HG02943 (cell line): ENCODE measurements around the gene HNRNPC.
A peak's percentile ranks its signal among the peaks of the same experiment; 100 is the strongest.
"Not testable (repeated sequence)": the region's sequence is repeated elsewhere in the genome, so short reads cannot be mapped to it uniquely, and the experiment has no call there.

Experiments used
- ATAC-seq: cut with Tn5 transposase; IDR thresholded peaks from one replicate; pipeline ENCODE4 v1.9.1; 2021; ENCODE audit warnings: mild to moderate bottlenecking, low read depth, moderate library complexity; ENCODE audit not compliant: unreplicated experiment

HNRNPC gene

DNA sequence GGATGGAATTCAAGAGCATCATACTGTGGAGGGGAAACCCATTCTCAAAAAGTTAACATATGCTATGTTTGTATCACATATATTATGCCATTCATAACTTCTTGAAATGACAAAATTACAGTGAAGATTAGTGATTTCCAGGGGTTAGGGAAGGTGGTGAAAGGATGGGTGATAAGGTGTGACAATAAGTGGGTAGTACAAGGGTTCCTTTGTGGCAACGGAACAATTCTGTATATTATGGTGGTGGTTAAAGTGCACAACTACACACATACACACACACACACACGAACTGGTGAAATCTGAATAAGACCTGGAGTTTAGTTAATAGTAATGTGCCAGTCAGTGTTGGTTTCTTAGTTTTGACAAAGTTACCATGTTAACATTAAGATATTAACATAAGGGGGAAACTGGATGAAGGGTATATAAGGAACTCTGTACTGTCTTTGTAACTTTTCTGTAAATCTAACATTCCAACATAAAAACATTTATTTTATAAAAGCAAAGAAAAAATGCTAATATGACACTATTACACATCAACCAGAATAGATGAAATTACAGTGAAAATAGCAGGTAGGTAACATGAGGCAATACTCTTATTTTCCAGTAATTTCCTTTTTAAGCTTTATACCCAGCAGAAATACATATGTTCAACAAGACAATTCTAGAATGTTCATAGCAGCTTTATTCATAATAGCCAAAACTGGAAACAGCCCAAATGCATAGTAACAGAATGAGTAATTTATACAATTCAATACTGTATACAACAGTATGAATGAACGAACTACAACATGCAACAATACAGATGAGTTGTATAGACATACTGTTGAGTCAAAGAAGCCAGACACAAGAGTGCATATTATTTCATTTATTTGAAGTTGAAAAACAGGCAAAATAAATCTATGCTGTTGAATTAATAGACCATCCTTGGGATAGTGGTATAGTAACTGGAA, 69.4 kb downstream of the HNRNPC start:
- no peak for ATAC-seq

DNA sequence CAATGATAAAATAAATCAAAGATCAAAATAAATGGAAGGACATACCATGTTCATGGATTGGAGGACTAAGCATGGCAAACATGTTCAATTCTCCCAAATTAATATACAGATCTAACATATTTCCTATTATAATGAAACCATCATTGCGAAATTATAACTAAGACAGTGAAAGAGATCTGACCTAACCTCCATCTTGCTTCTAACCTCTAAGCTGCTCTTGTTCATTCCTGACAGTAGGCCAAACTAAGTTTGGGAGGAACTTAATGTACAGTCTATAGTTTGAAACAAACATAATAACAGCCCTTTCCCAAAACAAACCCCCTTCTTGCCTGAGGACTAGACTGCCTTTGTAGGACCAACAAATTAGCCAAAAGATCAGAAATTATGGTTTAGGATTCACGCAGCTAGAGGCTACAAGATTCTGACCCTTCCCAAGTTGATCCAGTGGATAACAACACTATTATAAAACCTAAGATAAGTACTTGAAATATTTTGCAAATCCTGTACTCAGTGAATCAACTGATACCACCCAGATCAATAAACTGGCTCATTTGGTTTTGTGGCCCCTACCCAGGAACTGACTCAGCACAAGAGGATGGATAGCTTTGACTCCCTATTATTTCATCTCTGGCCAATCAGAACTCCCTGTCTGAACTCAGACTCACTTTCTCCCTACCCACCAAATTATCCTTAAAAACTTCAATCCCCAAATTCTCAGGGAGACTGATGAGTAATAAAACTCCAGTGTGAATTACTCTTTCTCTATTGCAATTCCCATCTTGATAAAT, 71.6 kb downstream of the HNRNPC start:
- no peak for ATAC-seq

DNA sequence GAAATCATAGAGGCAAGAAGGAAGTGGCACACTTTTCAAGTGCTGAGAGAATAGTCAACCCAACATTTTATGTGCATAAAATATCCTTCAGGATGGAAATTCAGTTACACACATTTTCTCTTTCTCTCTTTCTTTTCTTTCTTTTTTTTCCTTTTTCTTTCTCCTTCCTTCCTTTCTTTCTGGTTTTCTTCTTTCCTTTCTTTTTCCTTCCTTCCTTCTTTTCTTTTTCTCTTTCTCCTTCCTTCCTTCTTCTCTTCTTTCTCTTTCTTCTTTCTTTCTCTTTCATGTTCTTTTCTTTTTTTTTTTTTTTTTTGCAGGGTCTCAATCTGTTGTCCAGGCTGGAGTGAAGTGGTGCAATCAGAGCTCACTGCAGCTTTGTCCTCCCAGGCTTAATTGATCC, 74.6 kb downstream of the HNRNPC start:
- no peak for ATAC-seq

DNA sequence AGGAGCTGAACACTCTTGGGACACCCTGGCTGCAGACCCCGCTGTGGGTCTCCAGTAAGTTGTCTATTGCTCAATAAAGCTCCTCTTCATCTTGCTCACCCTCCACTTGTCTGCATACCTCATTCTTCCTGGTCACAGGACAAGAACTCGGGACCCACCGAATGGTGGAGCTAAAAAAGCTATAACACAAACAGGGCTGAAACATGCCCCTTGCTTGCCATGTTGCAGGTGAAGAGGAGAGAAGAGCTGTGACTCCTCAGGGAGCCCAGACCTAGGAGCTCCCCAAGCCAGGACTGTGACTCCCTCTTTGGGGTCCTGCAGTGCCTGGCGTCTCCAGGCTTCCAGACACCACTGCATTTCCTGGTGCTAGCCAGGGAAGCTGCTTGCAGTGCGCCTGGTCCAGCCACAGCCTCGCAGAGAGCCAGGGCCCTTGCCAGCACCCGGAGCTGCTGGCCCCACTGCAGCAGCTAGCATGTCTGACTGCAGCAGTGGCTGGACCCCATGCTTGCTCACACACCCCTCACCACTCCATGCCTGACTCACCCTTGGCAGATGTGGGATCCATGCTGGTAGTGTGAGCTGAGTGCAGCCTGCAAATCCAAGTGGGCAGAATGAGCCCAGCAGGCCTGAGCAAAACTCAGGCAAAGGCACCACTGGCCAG, 76.2 kb downstream of the HNRNPC start:
- ATAC-seq: no peak

DNA sequence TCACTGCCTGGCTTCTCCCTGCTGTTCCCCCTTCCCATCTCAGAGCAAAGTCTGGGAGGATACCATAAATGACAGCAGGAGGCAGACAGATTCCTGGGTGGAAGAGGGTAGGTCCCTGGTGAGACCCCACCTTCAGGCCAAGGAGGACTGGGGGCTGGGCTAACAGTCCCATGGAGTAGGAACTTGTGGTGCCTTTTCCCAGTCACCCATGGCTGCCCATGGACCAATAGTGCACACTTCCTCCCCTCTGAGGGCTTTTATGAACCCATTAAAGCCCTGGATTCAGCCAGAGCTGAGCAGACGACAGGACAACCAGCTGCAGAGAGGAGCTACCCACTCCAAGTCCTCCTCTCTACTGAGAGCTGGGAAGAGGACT, 76.8 kb downstream of the HNRNPC start:
- ATAC-seq: no peak

DNA sequence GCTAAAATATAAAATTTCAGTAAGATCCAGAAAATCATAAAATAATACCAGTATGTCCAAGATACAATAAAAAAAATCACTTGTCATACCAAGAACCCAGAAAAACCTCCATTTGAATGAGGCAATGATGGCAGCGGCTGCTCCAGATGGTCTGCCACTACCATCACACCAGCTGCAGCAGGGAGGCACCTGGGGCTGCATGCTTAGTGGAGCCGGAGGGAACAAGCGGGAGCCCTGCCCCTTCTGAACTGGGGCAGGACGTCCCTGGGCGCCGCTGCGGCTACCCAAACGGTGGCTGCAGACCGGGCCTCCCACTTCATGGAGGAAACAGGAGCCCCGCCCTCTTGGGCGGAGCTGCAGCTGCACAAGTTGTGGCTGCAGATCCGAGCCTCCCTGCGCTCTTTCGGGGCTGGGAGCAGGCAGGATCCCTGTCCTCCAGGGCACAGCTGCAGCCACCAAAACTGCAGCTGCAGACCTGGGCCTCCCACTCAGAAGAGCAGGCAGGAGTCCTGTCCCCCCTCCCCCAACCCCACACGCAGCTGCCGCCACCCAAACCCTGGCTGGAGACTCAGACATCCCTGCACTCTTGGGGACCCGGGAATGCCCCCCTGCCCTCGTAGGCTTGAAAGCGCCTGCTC, 77.3 kb downstream of the HNRNPC start:
- peak; percentile 84 for ATAC-seq

DNA sequence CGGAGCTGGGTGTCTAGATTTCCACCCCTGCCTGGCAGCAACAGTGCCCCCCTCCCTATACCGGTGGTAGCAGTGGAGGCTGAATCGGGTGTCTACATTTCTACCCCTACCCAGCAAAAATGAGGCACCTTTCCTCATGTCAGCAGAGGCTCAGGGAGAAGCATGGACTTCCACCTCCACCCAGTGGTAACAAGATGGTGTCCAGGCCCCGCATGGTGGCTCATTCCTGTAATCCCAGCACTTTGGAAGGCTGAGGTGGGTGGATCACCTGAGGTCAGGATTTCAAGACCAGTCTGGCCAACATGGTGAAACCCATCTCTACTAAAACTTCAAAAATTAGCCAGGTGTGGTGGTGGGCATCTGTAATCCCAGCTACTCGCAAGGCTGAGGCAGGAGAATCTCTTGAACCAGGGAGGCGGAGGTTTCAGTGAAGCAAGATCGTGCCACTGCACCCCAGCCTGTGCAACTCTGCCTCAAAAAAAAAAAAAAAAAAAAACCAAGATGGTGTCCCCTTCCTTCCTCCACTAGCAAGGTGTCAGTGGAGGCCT, 77.9 kb downstream of the HNRNPC start:
- ATAC-seq: no peak

DNA sequence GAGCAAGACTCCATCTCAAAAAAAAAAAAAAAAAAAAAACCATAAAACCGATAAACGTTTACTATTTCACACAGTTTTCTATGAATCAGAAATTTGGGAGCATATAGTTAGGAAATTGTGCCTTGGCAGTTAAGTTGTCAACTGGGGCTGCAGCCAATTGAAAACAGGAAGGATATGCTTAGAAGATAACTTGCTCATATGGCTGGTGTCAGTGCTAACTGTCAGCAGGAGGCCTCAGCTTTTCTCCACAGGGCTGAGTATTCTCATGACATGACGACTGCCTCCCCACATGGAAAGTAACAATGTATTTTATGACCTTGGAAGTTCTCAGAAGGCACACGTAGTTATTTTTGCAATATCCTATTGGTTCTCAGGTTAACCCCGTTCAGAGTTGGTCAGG, 83.8 kb downstream of the HNRNPC start:
- ATAC-seq: no peak

DNA sequence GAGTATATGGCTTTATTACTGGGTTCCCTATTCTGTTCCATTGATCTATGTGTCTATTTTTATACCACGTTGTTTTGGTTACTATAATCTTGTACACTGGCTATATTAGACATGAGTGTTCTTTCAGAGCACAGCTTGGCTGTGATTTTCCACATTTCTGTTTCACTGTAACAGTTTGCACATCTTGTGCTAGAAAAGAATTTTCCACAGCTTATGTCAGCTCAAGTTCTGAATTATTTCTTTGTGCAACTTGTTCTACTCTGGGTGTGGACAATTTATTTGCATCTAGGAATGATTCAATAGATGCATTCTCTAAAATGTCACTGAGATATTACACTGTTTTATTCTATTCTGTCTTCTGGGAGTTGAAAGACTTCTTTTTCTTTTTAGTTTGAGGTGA, 85.0 kb downstream of the HNRNPC start:
- ATAC-seq: no peak

DNA sequence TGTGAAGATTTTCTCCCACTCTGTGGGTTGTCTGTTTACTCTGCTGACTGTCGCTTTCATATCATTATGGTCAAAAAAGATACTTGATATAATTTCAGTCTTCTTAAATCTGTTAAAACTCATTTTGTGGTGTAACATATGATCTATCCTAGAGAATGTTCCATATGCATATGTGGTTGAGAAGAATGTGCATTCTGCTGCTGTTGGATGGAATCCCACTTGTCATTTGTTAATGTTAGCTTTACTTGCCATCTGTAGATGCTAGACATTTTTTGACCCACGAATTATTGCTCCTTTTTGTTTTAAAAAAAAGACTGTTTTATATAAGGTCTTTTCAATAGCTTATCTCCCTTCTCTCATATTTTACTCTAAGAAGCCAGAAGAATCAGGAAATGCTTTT, 87.1 kb downstream of the HNRNPC start:
- ATAC-seq: no peak

DNA sequence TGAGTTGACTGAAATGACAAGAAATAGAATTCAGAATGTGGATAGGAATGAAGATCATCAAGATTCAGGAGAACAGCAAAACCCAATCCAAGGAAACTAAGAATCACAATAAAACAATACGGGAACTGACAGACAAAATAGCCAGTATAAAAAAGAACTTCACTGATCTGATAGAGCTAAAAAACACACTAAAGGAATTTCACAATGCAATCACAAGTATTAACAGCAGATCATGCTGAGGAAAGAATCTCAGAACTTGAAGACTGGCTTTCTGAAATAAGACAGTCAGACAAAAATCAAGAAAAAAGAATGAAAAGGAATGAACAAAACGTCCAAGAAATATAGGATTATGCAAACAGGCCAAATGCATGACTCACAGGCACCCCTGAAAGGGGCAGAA, 98.1 kb downstream of the HNRNPC start:
- no peak for ATAC-seq

DNA sequence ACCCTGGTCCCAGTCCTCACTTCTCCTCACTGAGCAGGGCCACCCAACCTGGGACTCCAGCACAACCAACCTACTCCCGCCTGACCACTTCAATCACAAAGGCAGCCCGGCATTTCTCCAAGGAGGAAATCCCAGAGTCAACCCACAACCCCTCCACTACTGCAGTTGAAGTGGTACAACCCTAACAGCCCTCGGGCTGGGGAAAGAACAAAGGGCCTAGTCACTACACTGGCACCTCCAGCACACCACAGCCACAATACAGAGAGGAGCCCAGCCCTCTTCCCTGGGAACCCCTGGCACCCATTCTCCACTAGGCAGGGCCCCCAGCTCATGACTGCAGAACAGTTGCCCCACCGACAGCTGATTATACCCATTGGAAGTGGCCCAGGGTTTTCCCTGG, 99.7 kb downstream of the HNRNPC start:
- ATAC-seq: no peak

DNA sequence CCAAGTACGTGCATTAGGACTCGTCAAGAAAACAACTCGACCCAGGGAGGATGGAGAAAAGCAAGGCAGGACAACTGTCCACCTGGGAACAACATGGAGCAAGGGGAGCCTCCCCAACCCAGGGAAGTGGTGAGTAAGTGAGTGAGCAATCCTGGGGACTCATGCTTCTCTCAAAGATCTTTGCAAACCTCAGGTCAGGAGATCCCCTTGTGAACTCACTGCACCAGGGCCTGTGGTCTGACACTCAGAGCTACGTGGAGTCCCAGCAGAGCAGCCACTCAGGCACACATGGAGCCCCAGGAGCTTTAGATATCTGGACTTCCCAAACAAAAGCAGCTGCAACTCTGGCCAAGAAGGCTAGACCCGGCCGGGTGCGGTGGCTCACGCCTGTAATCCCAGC, 101.2 kb downstream of the HNRNPC start:
- ATAC-seq: no peak

DNA sequence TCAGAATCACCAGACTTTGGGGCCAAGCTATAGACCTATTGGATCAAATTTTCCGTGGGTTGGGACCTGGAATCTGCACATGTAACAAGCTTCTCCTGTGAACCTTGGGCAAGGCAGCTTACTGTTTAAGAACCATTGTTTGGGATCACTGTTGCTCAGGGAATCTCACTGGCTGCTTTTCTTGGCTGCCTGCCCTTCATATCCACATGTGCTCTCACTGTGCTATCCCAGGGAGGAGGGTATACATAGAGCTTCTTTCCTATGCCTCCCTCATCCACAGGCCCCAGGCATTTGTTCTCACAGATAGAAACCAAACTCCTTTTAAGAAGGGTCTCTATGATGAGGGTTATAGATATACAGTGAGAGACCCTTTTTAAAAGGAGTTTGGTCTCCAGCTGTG, 103.6 kb downstream of the HNRNPC start:
- ATAC-seq: not testable (repeated sequence)

DNA sequence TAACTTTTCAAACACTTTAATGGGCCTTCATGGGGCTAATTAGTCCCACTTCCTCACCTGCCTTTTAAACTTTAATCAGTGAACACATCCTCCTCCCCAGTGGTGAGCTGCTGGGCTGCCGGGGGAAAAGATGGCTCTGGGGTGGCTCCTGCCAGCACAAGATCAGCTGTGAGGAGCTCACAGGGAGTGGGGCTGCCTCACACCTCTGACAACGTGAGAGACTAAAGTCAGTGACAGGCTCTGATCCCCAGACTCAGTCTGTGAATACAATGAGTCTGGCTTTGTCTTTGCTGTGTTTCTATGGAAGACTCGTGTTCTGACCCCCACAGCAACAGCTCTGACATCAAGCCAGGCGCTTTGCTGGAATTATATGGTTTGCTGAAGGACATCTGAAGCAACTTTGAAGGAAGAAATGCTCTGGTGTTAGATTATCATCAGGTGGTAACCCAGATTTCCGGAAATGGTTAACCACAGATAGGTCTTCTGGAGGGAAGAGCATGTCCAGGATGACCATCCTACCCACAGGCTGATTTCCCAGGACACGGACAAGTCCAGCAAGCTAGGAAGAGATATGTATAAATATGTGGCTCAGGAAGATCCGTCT, 104.1 kb downstream of the HNRNPC start:
- not testable (repeated sequence) for ATAC-seq

DNA sequence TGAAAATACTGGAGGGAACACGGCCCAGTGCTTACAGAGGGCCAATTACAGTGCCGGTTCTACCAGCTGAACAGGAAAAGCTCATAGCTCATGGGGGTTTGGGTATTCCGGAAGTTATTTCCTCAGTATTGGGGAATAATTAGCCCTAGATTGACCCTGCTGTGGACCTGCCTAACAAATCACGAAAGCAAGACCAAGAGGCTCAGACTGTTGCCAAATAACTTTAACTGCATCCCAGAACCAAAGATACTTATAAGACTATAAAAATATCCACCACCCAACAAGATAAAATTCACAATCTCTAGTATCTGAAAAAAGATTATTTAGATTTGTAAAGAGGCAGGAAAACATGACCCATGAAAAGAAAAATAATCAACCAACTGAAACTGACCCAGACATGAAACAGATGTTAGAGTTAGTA, 105.4 kb downstream of the HNRNPC start:
- ATAC-seq: no peak

DNA sequence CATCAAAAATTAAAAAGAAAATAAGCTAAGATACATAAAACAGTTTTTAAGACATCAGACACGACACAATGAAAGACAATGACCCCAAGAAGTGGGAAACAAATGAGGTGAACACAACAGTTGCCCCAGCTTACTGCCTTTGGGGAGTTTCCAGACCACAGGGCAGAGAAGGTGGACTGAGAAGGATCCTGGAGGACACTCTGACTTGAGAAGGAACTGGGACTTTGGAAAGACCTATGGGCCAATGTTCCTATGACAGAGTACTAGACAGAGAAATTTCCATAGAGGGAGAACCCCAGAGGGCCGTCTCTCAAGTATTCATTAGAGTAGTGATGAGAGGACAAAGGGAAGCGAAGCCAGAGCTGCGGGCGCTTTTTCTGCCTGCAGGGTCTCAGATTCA, 107.2 kb downstream of the HNRNPC start:
- no peak for ATAC-seq

DNA sequence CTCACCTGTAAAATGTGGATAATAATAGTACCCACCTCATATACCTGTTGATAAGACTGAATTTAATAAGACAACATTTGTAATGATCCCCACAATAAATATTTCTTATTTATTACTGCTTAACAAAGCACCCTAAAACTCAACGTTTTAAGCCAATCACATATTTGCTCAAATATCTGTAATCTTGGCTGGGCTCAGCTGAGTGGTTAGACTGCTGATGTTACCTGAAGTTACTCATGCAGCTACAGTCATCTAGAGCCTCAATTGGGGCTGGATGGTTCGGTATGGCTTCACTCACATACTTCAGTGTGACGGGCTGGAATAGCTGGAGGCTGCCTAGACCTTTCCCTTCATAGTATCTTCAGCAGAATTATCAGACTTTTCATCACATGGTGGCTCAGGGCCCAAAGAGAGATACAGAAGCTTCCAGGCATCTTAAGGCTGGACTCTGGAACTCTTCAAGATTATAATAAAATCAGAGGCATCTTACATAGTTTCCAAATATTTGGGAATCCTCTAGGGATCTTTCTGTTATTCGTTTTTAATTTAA, 109.1 kb downstream of the HNRNPC start:
- no peak for ATAC-seq
